Measurements from ENCODE around the gene BRME1.

Gene BRME1

GRCh38 chr19:13887018-13887436 lies 18.9 kb downstream of the BRME1 start:
- no peak for DNase-seq (ENCODE audit: low spot score)

- DNase-seq (ENCODE audit: low spot score) = no peak
Observed at GRCh38 chr19:13885826-13886365, 20.0 kb downstream of the BRME1 start.

DNA sequence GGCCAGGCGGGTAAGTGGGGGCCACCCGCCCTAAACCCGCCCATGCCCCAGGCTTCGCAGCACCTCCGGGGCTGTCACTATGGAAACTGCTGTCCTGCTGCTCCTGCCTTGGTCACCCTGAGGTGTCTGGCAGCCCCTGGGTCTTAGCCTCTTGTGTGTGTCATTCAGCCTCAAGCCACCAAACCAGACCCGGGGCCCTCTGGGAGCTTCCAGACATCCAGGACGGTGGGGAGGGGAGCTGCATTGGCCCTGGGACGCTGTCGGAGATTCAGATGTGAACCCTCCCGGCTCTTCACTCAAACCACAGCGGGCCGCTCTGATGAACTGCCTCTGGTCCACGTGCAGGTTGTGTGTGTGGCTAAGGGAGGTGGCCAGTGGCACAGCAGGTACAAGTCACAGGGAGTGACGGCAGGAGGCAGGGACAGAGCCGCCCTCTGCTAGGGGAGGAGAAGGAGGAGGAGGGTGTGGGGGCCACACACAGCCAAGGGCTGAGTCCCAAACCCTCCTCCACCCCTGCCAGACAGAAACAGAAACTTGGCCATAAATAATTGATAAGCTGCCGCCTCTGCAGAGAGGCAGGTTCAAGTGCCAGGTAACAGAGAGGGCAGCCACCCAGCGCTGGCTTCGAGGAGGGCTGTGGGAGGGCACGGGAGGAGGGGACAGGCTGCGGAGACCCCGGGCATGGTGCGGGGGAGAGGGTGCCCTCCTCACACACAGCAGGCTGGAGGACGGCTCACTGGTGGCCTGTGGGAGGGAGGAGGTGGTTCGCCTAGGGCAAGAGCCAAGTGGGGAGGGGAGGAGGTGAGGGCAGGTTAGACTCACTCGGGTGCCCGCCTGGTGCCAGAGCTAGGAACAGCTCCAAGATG lies 21.0 kb downstream of the BRME1 start:
- no peak for DNase-seq (ENCODE audit: low spot score)

- no peak for DNase-seq (ENCODE audit: low spot score)
Observed at GRCh38 chr19:13883516-13884064, 22.3 kb downstream of the BRME1 start.

- no peak for DNase-seq (ENCODE audit: low spot score)
Observed at GRCh38 chr19:13882836-13883235, 23.1 kb downstream of the BRME1 start.

- DNase-seq (ENCODE audit: low spot score) = no peak
Observed at GRCh38 chr19:13882419-13882795, 23.5 kb downstream of the BRME1 start.

DNA sequence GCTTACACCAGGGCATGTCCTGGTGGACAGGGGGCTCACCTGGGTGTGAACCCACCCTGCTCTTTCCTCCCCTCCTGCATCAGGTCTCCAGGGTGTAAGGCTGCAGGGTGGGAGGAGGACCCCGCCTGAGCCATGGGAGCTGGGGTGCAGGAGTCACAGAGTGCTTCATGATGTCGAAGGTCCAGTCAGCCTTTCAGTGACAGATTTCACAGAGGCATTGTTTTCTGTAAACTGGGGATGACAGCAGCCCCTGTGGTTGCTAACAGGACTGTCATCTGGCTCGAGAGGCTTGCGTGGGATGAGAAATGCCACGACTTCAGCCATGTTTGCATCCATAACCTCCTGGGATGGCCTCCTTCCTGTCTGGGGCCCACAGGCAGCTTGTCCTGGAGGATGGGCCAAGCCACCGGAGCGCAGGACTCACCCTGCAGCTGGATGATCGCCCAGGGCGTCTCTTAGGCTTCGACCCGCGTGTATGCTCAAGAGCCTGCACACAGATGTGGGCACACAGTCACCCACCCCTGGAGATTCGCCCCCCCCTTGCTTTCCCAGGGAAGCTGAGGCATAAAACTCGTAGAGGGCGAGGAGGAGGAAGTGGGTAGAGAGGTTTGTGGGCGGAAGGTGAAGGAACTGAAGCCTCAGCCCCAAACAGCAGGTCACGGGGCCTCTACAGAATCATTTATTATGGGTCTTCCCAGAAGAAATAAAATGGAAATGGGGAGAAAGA lies 24.1 kb downstream of the BRME1 start:
- no peak for DNase-seq (ENCODE audit: low spot score)

DNA sequence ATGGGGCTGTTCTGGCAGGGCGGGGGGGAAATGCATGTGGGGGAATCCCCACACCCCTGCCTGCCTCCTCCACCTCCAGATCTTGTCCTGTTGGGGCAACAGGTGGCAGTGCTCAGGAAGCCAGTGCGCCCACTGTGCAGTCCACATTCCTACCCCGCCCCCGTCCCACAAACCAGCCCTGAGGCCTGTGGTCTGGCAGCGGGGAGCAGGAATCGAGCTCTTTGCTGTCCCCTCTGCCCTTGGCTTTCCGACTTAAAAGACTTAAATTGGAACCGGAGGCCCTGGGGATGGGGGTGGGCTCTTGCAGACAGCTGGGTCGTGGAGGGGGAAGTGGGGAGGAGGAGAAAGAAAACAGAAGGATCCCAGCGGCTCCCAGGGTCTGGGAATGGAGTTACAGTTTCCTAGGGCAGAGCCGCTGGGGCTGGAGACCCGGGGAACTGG lies 24.6 kb downstream of the BRME1 start:
- DNase-seq (ENCODE audit: low spot score) = no peak

DNA sequence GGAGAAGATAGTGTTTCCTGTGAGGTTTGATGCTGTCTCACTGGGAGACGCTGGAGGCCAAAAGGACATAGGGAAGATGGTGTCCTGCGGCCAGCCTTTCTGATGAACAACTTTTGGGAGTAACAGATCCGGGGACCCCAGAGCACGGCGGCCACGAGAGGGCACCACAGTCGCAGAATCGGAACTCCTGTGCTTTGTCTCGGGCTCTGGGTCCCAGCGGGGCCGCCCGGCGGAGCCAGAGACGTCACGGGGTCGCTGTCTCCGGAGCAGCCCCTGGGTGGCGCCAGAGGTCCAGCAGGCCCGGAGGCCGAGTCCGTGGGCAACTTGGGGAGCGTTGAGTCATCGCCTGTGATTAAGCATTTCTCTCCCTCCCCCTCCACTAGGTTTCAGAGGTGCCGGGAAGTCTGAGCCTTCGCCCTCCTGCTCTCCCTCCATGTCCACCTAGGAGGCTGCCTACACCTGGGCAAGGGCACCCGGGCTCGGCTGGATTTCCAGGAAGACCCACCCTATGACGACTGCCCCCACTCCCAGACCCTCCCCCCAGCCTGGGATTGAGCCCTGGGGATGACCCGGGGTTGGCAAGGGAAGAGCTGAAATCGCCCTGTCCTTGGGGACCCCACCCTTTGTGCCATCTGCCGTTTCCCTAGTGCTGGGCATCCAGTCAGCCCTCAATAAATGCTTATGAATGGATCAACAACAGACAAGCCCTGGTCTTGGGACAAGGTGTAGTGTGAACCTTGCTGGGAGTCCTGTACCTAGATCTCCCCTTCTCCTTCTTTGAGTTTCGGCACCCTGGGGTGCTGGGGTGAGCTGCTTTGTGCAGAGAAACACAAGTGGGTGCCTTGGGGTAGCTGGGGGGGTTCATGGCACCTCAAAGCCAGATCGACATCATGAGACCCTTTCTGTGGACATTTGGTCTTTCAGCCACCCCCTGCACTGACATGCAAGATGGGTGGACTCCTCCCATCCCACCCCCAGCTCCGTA lies 25.6 kb downstream of the BRME1 start:
- peak; percentile 90 for DNase-seq (ENCODE audit: low spot score)

DNA sequence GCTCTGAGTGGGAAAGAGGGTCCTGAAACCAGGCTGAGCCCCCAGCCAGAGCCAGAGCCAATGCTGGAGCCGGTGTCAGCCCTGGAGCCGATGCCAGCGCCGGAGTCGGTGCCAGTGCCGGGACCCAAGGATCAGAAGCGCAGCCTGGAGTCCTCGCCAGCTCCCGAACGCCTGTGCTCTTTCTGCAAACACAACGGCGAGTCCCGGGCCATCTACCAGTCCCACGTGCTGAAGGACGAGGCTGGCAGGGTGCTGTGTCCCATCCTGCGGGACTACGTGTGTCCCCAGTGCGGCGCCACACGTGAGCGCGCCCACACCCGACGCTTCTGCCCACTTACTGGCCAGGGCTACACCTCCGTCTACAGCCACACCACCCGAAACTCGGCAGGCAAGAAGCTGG lies 28.6 kb downstream of the BRME1 start:
- no peak for DNase-seq (ENCODE audit: low spot score)

DNA sequence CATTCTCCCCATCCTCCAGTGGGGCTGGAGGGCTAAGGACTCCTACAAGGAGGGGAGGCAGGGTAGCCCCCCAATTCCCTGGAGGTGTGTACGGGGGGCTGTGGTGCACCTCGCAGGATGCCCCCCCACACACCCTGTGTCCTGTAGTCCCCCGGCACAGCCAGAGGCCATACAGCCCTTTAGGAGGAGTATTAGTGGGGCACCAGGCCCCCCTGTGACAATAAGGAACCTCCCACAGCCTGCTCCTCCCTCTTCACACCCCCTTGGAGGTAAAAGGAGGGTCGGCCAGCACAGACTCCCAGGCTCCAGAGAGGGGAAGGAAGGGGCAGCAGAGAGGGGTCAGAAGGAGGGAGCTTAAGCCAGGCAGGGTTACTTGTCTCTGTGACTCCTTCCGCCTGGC lies 29.1 kb downstream of the BRME1 start, which contains the start of gene NANOS3:
NANOS3 (plus strand) TSS at position 301 of the 400 bp plus-strand sequence. CDS start 115 bp downstream, outside the sequence.
- no peak for DNase-seq (ENCODE audit: low spot score)

DNA sequence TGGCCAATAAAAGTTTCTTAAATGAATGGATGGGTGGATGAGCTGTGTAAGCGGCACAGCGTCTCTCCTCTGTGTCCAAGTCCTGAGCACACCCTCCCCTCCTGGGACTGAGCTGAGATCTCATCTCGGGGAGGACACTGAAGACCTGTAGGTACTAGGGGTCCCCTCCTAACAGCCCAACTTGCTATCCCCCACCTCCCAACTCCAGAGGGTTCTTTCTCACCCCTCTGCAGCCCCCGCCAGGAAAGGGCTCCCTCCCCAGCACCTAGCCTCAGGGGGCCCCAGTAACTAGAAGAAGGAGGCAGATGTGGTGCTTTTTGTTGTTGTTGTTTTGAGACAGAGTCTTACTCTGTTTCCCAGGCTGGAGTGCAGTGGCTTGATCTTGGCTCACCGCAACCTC lies 30.1 kb downstream of the BRME1 start:
- no peak for DNase-seq (ENCODE audit: low spot score)

GRCh38 chr19:13873834-13874515 lies 31.9 kb downstream of the BRME1 start:
- DNase-seq (ENCODE audit: low spot score) = no peak

DNA sequence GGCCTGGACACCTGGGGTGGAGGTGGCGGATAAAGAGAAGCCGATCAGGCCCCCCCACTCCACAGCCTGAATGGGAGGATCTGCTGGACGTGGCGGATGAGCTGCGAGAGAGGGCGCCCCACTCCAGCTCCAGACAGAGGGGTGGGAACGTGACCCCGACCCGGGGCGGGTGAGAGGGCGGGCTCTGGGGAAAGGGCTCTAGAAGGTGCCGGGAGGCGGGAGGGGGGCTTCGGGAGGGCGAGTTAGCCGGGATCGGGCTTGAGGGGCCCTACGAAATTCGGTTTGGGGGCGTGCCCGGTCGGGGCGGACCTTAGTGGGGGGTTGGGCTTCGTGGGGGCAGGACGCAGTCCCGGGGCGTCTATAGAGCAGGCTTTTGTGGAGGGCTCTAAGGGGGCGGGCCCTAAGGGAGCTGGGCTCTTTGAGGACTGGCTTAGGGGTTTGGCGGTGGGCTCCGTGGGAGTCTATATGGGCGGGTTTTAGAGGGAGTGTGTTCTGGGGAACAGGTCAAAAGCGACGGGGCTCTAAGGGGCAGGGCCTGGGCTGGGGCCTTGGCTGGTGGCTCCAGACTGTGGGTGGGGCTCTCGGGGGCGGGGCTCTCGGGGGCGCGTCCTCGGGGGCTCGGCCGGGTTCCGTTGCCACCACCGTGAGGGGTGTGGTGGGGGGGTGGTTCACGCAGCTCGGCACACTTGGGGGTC lies 33.1 kb downstream of the BRME1 start:
- peak; percentile 76 for DNase-seq (ENCODE audit: low spot score)

GRCh38 chr19:13872339-13872694 lies 33.6 kb downstream of the BRME1 start:
- DNase-seq (ENCODE audit: low spot score) = no peak

- DNase-seq (ENCODE audit: low spot score) = no peak
Observed at GRCh38 chr19:13870873-13871272, 35.0 kb downstream of the BRME1 start.

GRCh38 chr19:13869281-13869680 lies 36.6 kb downstream of the BRME1 start:
- DNase-seq (ENCODE audit: low spot score) = no peak

GRCh38 chr19:13868663-13869062 lies 37.3 kb downstream of the BRME1 start:
- DNase-seq (ENCODE audit: low spot score) = no peak

DNA sequence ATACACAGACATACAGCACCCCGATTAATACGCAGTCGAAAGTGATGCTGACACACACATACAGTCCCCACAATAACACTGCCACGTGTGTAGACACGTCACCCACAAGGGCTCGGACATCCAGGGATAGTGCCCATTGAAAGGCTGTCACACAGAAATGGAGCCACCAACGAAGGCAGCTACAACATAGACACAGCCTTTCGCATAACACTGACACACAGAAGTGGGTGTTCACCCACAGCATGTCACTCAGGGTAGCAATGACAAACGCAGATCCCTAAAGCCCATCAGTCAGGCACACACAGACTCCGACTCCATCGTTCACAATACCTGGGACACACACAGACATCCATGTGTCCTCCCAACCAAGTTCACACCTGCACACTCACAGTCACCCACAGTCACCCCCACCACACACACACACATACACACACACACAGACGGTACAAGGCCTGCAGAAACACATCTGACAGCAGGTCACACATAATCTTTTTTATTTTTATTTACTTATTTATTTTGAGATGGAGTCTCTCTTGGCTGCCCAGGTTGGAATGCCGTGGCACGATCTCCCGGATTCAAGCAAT lies 39.4 kb downstream of the BRME1 start:
- no peak for DNase-seq (ENCODE audit: low spot score)
